ENCODE results near the gene TYW1. TPM values are rescaled to one million over a fixed set of nuclear protein-coding genes. Genes with fewer than 3 reads are reported as not detected.

TYW1 gene
- total and polyA plus RNA-seq, 2 of the 4 experiments (the other 2 are of a cell fraction): 10.7 to 23.7 TPM

GRCh38 chr7:67021260-67021659 is 24.6 kb downstream of the TYW1 start:
- no peak overlapping the region for H3K4me3 ChIP-seq (ENCODE audit: insufficient read depth, low read depth, low read length)
- in situ Hi-C loops (cut with MboI; ENCODE audit: low sequenced_read_pairs) (no loop called here), dilution Hi-C loops (cut with HindIII; ENCODE audit: low sequenced_read_pairs, unreplicated experiment) (no loop called here), intact Hi-C loops (cut with micrococcal nuclease) (no loop called here)
- no peak for DNase-seq
- WGBS, 2 experiments (ENCODE audit: extremely low coverage in 2 of 2, insufficient read length in 1 of 2): 92% methylated on average over 2 of the region's 7 CpGs; no CpG with 5 or more reads in 1 of the 2 experiments
- no peak overlapping the region for H3K4ac ChIP-seq (ENCODE audit: low read depth, low read length)
- H3K4me1 ChIP-seq (ENCODE audit: control insufficient read depth, insufficient read depth, low read length): no peaks in the 10 kb centered on the region; the same call in 1 of the 2 replicates
- ChIA-PET POLR2A (ENCODE audit: unreplicated experiment) (no interaction called here), CTCF (no interaction called here)
- no peak overlapping the region for H2AK9ac ChIP-seq (replicated peaks; ENCODE audit: low read depth, low read length, poor library complexity)
- no peaks in the 10 kb centered on the region for H3K27me3 ChIP-seq (ENCODE audit: control insufficient read depth, insufficient read depth, low read length)
- no peak overlapping the region for H3K9ac ChIP-seq (ENCODE audit: low read depth, low read length)
- H4K8ac ChIP-seq (ENCODE audit: low read depth in 2 of 2, low read length in 2 of 2): no peak overlapping the region
- no peak overlapping the region for H2BK20ac ChIP-seq (ENCODE audit: low read depth, low read length)
- H3K4me2 ChIP-seq (ENCODE audit: low read depth, low read length): no peak overlapping the region
- TF ChIP-seq FOS (IDR thresholded peaks at IDR 0.05; ENCODE audit: low read depth, low read length): no peak
- no peak for TF ChIP-seq CEBPB (IDR thresholded peaks at IDR 0.05; ENCODE audit: low read depth, low read length)
- TF ChIP-seq, protein P1, sequence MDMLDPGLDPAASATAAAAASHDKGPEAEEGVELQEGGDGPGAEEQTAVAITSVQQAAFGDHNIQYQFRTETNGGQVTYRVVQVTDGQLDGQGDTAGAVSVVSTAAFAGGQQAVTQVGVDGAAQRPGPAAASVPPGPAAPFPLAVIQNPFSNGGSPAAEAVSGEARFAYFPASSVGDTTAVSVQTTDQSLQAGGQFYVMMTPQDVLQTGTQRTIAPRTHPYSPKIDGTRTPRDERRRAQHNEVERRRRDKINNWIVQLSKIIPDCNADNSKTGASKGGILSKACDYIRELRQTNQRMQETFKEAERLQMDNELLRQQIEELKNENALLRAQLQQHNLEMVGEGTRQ (IDR thresholded peaks at IDR 0.05; ENCODE audit: low read depth, low read length): no peak
- TF ChIP-seq CHD1 (IDR thresholded peaks at IDR 0.05; ENCODE audit: low read depth, low read length): no peak
- no peak for TF ChIP-seq NFE2L2 (IDR thresholded peaks at IDR 0.05; ENCODE audit: low read depth, low read length)
- TF ChIP-seq CTCF (conservative IDR thresholded peaks at IDR 0.05; ENCODE audit: low read depth, low read length): no peak
- no peak for TF ChIP-seq MAZ (IDR thresholded peaks at IDR 0.05; ENCODE audit: borderline replicate concordance, low read depth, low read length)
- TF ChIP-seq, protein P2, sequence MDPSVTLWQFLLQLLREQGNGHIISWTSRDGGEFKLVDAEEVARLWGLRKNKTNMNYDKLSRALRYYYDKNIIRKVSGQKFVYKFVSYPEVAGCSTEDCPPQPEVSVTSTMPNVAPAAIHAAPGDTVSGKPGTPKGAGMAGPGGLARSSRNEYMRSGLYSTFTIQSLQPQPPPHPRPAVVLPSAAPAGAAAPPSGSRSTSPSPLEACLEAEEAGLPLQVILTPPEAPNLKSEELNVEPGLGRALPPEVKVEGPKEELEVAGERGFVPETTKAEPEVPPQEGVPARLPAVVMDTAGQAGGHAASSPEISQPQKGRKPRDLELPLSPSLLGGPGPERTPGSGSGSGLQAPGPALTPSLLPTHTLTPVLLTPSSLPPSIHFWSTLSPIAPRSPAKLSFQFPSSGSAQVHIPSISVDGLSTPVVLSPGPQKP (IDR thresholded peaks at IDR 0.05; ENCODE audit: borderline replicate concordance, low read depth, low read length): no peak
- no peak for TF ChIP-seq MAFK (IDR thresholded peaks at IDR 0.05; ENCODE audit: low read depth, low read length)
- TF ChIP-seq RCOR1 (IDR thresholded peaks at IDR 0.05; ENCODE audit: insufficient replicate concordance, low read length): no peak
- no peak for TF ChIP-seq POLR2A (IDR thresholded peaks at IDR 0.05; ENCODE audit: low read depth, low read length)
- H3K23ac ChIP-seq (ENCODE audit: low read depth, low read length): no peak overlapping the region
- H3K9me3 ChIP-seq (ENCODE audit: control insufficient read depth, insufficient read depth, low read length): no peaks in the 10 kb centered on the region
- H2BK120ac ChIP-seq (ENCODE audit: low read depth, low read length): no peak overlapping the region
- no peak overlapping the region for H2BK15ac ChIP-seq (ENCODE audit: low read depth, low read length)
- no peak overlapping the region for H4K5ac ChIP-seq (ENCODE audit: low read depth, low read length)
- no peak overlapping the region for H2BK5ac ChIP-seq (ENCODE audit: low read depth, low read length, poor library complexity, severe bottlenecking)
- H3K36me3 ChIP-seq (ENCODE audit: control insufficient read depth, insufficient read depth, low read length): peaks cover 22% of the 10 kb centered on the region
- H2AK5ac ChIP-seq (ENCODE audit: low read depth, low read length): no peak overlapping the region
- H3K27ac ChIP-seq (ENCODE audit: insufficient read depth, low read length): no peak overlapping the region
- H3K14ac ChIP-seq (replicated peaks; ENCODE audit: low read depth, low read length): no peak overlapping the region
- H3K56ac ChIP-seq (ENCODE audit: extremely low read depth, insufficient read depth, low read length): no peak overlapping the region
- H4K20me1 ChIP-seq (ENCODE audit: insufficient read depth, low read length): no peaks in the 10 kb centered on the region; the same call in 1 of the 2 replicates
- ATAC-seq (ENCODE audit: low read depth): no peak
- H3K9me1 ChIP-seq (ENCODE audit: insufficient read depth, low read length): peaks cover 3% of the 10 kb centered on the region; the same call in 1 of the 2 replicates
- no peak overlapping the region for H2AFZ ChIP-seq (replicated peaks; ENCODE audit: low read length, poor library complexity)
- no TSS peak for BruUV-seq (replicated peaks)
- H3K18ac ChIP-seq (ENCODE audit: low read depth, low read length): no peak overlapping the region
- H4K91ac ChIP-seq (ENCODE audit: insufficient read depth, low read depth, low read length): no peak overlapping the region
- peaks cover 5 to 9% of the 10 kb centered on the region in 2 experiments; a peak in 3 of 4 replicates for H3K79me1 ChIP-seq (ENCODE audit: low read depth in 1 of 2, low read length in 2 of 2)
